ENCODE results near the gene CD163L1.

- TF ChIP-seq MAX (CRISPR knock-in tag; IDR thresholded peaks at IDR 0.05) (no peak), MAFK (IDR thresholded peaks at IDR 0.05; ENCODE audit: low read length) (no peak), CTCF (IDR thresholded peaks at IDR 0.05 in 2 of 3, conservative IDR thresholded peaks at IDR 0.05 in 1 of 3; ENCODE audit: insufficient read depth in 2 of 3, low read depth in 1 of 3, low read length in 3 of 3) (no peak), NFRKB (IDR thresholded peaks at IDR 0.05; ENCODE audit: low read depth) (no peak), GABPA (tag; conservative IDR thresholded peaks at IDR 0.05; ENCODE audit: low read depth) (no peak), EP300 (IDR thresholded peaks at IDR 0.05; ENCODE audit: low read length) (no peak), SMC3 (conservative IDR thresholded peaks at IDR 0.05; ENCODE audit: insufficient read depth, low read depth, low read length) (no peak), E2F1 (CRISPR knock-in tag; IDR thresholded peaks at IDR 0.05) (no peak)
Measured at GRCh38 chr12:7472060-7472459, 28.1 kb upstream of the CD163L1 start.

All from K562 (cell line).